Thoracic aorta (tissue), 2 donors: Measurements from ENCODE around the gene SALL3. TPM values are rescaled to one million over a fixed set of nuclear protein-coding genes. Genes with fewer than 3 reads are reported as not detected.

Experiments used
- ATAC-seq: fragments of 150-250 bp; one replicate; pipeline ENCODE4 v1.8.0; 2017; ENCODE audit warnings: low read depth; ENCODE audit not compliant: insufficient number of reproducible peaks, low FRiP score
- DNase-seq: peaks from one replicate; pipeline ENCODE4 v3.0.0-alpha.2; 2020; ENCODE audit warnings: low spot score
- H3K27ac ChIP-seq, 2 donors: fragments of 200-600 bp; sonication (generic); 1 replicate in 1 of 2; 2 replicates in 1 of 2; pipeline ENCODE4 v1.5.1; 2016; ENCODE audit warnings: mild to moderate bottlenecking in 2 of 2, moderate library complexity in 2 of 2
- H3K27me3 ChIP-seq: fragments of 200-600 bp; sonication (generic); replicated peaks from 2 replicates; pipeline ENCODE4 v1.6.0; 2016; ENCODE audit warnings: mild to moderate bottlenecking; ENCODE audit not compliant: insufficient read depth
- H3K36me3 ChIP-seq: fragments of 200-600 bp; sonication (generic); one replicate; pipeline ENCODE4 v1.5.1; 2016
- H3K4me1 ChIP-seq, 2 donors: fragments of 200-600 bp; sonication (generic); 1 replicate in 1 of 2; 2 replicates in 1 of 2; pipeline versions ENCODE4 v1.5.1 to v1.6.0; 2016; ENCODE audit warnings: low read depth in 2 of 2, mild to moderate bottlenecking in 1 of 2; ENCODE audit not compliant: control insufficient read depth in 1 of 2
- H3K4me3 ChIP-seq: fragments of 200-600 bp; sonication (generic); 2 replicates; pipeline ENCODE4 v1.5.1; 2016; ENCODE audit warnings: mild to moderate bottlenecking
- H3K9me3 ChIP-seq: fragments of 200-600 bp; sonication (generic); 2 replicates; pipeline ENCODE4 v1.5.1; 2016
- CTCF ChIP-seq: fragments of 200-600 bp; sonication (generic); IDR thresholded peaks from one replicate; pipeline ENCODE4 v1.5.1; 2019; ENCODE audit warnings: antibody characterized with exemption
- total RNA-seq, 2 donors: library from RNA; depleted of rRNA; stranded (reverse); fragments of >200 nt; gene quantifications; one replicate each; pipeline versions ENCODE4 v1.1.0 to v1.2.3, GENCODE V29; 2016

SALL3 gene
- total RNA-seq, 2 donors from 2014 or later, result not detected

DNA sequence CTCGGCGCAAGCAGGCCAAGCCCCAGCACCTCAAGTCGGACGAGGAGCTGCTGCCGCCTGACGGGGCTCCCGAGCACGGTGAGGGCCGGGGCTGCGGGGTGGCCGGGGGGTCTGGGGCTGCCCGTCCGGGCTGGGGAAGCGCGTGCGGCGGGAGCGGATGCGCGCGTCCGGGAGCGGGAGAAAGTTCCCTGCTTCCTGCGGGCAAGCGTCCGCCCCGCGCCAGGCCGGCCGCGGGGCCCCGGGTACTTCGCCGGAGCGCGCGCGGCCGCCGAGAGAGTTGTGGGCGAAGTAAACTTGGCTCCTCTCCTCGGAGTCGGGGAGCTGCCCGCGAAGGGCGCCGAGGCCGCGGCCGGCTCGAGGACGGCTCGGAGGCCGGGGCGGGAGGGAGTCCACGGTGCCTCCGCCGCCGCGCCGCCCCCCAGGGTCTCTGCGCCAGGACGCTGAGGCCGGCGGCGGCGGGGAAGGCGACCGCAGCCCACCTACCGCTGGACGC lies 707 bp downstream of the SALL3 start:
- DNase-seq (no peak), ATAC-seq (no peak)
- H3K27me3 ChIP-seq, result peaks cover 25% of the 10 kb centered on the region
- no peak overlapping the region for H3K27ac ChIP-seq
- no peaks in the 10 kb centered on the region for H3K36me3 ChIP-seq
- H3K4me3 ChIP-seq, result peak overlapping the region; percentile 41
- no peak for TF ChIP-seq CTCF
- peaks cover 5 to 22% of the 10 kb centered on the region in 2 donors for H3K4me1 ChIP-seq
- no peaks in the 10 kb centered on the region for H3K9me3 ChIP-seq

GRCh38 chr18:78980777-78981380 lies 1.3 kb downstream of the SALL3 start:
- Histone ChIP-seq H3K9me3 (no peaks in the 10 kb centered on the region), H3K4me3 (peak overlapping the region; percentile 41), H3K36me3 (no peaks in the 10 kb centered on the region), H3K27me3 (peaks cover 25% of the 10 kb centered on the region), H3K27ac (no peak overlapping the region), H3K4me1 (peaks cover 5 to 22% of the 10 kb centered on the region in 2 donors)
- ATAC-seq, result no peak
- DNase-seq, result no peak
- TF ChIP-seq CTCF, result no peak

DNA sequence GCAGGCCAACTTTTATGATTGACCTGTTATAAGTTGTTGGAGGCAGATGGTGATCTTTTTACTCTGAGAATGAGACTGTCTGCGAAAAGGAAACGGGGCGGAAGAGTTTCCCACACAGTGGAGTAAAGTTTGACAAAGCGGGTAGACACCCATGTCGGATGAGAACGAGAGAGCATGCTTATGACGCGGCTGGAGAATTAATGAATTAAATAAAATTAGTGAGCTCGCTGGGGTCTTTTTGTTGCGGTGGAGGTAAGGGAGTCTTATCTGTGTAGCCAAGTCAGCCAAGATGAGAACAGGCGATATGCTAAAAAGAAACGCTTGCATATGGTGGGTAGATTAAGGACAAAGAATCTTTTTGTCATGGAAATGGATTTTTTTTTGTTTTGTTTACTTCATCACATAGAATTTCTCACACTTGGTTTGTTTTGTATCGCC lies 1.8 kb downstream of the SALL3 start:
- Histone ChIP-seq H3K4me3 (peak overlapping the region; percentile 41), H3K27me3 (peaks cover 25% of the 10 kb centered on the region)
- no peak for TF ChIP-seq CTCF

DNA sequence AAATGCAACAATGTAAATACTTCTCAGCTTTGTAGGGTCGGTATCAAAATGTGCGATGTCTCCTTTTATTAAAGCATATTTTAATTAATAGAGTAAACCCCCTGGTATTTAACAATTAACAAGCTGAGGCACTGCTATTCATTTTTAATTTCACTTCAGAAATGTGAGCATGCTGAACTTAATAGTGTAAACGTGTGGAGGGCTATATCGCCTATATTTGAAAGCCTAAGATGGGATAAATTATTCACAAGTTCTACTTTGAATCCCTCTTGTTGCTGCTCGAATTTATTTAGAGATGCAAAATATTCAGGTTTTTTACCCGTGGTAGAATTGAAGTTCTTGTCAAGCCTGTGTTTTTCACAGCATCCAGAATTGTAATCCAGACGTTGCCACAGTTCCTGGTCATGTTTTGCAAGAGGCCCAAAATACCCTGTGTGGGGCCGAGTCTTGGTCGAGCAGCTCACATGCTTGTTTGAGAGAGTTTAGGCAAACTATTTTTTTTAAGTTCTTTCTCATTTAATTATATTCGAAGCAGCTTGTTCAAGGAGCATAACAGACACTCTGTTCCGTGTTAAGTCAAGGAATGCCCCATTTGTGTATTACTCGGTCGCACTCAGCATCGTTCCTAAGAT lies 2.5 kb downstream of the SALL3 start:
- Histone ChIP-seq H3K27ac (no peak overlapping the region), H3K4me3 (no peak overlapping the region), H3K4me1 (peaks cover 5 to 22% of the 10 kb centered on the region in 2 donors), H3K27me3 (peaks cover 23% of the 10 kb centered on the region), H3K9me3 (no peaks in the 10 kb centered on the region), H3K36me3 (no peaks in the 10 kb centered on the region)
- ATAC-seq, result no peak
- no peak for DNase-seq
- no peak for TF ChIP-seq CTCF

More for the DNA sequence above, 1.8 kb downstream of the SALL3 start:
- Histone ChIP-seq H3K4me1 (peaks cover 5 to 22% of the 10 kb centered on the region in 2 donors), H3K9me3 (no peaks in the 10 kb centered on the region), H3K27ac (no peak overlapping the region), H3K36me3 (no peaks in the 10 kb centered on the region)
- DNase-seq, result no peak
- ATAC-seq, result no peak

DNA sequence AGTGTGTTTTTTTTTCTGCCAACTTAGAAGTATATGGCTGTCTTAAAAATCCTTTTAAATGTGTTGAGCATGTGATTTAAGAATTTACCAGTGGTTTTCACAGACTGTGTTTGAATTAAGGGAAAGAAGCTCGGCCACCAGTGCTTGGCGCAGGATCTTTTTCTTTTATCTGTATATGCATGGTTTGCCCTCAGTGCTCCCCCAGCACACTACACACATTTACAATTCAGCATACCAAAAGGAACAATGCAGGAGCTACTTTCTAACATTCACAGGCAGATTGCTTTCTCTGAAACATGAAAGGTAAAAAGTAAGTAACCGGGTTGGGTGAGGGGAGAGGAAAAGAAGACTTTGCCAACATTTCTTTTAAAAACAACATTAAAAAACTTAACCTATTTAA lies 3.9 kb downstream of the SALL3 start:
- no peak for DNase-seq
- H3K27ac ChIP-seq, result no peak overlapping the region
- H3K27me3 ChIP-seq, result peaks cover 17% of the 10 kb centered on the region
- no peak for TF ChIP-seq CTCF
- ATAC-seq, result no peak
- H3K4me3 ChIP-seq, result no peak overlapping the region
- H3K4me1 ChIP-seq, result peaks cover 5 to 19% of the 10 kb centered on the region in 2 donors
- no peaks in the 10 kb centered on the region for H3K36me3 ChIP-seq
- no peaks in the 10 kb centered on the region for H3K9me3 ChIP-seq
